Measurements from ENCODE around the gene VEZT. TPM values are rescaled to one million over a fixed set of nuclear protein-coding genes. Genes with fewer than 3 reads are reported as not detected.

Gene VEZT
- total RNA-seq, 1 donor from 2014 or later: 42.0 TPM

DNA sequence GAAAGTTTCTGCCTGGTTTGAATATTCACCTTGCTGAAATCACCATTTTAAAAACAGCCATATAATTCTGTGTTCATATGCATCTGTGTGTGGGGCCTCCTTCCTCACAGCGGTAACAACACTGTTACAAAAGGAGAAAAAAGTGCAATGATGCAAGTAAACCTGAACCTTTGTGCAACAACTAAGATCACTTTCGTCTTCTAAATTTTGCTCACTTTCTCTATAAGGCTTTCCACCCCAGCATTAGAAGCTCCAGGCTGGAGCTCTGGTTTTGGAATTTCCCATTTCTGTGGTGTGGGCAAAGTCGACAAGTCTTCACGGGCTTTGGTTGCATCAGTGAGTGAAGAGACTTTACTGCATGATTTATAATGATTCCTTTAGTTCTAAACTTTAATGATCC is 18.7 kb upstream of the VEZT start:
- intact Hi-C loops (cut with micrococcal nuclease): no loop called here

DNA sequence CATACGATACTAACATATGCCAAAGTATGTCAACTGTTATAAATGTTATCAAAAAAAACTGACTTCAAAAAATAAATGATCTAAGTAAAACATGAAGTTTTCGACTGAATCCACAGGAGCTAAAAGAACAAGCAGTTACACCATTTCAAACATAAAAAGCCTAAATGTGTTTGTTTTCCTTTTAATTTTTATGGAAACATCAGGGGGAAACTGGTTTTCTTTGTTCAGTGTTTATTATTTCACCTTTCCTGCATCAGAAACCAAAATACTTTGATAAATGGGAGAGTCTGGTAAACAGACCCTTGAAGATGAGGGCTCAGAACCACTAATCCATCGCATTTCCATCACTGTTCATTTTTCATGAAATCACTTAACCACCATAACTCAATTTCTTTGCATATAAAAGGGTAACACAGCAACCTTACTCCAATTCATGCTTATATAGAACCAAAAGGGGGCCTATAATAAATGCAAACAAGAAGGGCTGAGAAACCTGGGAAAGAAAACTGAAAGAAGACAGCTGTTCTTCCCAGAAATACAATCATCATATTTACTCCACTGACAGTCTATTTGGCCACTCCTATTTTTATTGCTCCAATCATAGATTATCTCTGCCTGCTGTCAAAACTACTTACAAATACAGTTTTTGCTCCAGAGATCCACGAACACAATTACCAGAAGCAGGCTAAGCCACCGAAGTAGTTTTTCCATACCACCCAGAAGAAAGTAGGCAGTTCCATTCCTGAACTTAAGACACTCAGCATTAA is 17.3 kb upstream of the VEZT start:
- intact Hi-C loops (cut with micrococcal nuclease): no loop called here

GRCh38 chr12:95201056-95201670 is 16.4 kb upstream of the VEZT start:
- intact Hi-C loops (cut with micrococcal nuclease): no loop called here

GRCh38 chr12:95202691-95203486 is 14.7 kb upstream of the VEZT start:
- intact Hi-C loops (cut with micrococcal nuclease): no loop called here

DNA sequence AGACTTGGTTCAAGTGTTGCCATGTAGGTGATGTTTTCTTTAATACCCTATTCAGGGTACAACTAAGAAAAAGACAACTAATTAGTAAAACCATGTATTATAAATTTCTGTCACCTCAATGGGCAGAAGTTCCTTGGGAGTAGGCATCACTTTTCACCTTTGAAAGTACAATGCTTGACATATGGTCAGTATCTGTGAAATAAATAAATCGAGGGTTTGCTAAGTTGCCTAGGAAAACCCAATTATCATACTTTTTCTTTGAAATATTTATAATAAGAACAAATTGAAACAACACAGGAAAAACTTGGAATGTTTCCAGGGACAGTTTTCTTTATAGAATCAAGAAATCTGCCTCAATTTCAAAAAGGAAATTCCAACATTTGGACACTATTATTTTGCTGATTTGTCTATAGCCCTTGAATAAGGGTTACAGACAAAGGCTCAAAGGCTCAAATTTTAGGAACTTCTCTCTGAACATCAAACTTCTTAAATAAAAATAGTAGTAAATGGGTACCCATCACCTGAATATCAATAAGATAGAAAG is 14.0 kb upstream of the VEZT start:
- intact Hi-C loops (cut with micrococcal nuclease): no loop called here

DNA sequence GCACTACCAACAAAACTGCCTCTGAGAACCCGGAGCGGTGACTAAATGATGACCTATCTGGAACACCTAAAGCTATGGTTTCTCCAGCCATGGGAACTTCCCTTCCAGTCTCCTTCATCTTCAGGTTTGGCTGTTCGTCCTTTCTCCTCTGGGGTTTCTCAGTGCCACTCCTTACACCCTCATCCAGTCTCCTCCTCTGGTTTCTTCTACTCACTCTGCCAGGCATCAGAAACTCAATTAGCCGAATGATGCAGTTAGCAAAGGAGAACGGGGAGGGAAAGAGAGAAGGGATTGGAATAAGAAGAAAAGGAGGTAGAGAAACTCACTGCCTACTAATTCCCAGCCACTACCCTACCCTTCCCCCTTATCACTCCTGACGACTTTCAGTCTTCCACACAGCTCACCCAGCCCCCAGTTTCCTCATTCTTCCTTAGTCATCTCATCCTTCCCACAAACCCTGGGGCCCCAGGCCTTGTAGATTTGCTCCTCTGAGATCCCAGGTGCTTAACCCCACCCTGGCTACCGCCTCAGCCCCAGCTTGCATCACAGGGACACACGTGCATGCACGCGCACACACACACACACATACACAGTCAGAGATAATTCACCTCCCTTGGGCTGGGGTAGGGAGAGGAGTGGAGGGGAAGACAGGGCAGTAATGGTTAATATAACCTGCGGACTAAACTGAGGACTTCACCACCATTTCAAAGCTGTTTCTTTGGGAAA is 13.3 kb upstream of the VEZT start:
- intact Hi-C loops (cut with micrococcal nuclease): no loop called here

- intact Hi-C loops (cut with micrococcal nuclease): no loop called here
Observed at GRCh38 chr12:95205016-95205624, 12.5 kb upstream of the VEZT start.

- intact Hi-C loops (cut with micrococcal nuclease): no loop called here
Observed at GRCh38 chr12:95205685-95206084, 11.9 kb upstream of the VEZT start.

DNA sequence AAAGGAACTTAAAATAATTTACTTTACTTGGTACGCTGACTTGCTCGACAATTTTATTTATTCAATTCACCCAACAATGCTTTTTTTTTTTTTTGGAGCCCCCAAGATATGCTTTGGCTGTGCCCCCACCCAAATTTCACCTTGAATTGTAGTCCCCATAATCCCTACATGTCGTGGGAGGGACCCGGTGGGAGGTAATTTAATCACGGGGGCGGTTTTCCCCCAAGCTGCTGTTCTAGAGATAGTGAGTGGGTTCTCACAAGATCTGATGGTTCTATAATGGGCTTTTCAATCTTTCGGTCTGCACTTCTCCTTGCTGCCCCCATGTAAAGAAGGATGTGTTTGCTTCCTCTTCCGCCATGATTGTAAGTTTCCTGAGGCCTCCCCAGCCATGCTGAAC is 10.7 kb upstream of the VEZT start:
- intact Hi-C loops (cut with micrococcal nuclease): no loop called here

DNA sequence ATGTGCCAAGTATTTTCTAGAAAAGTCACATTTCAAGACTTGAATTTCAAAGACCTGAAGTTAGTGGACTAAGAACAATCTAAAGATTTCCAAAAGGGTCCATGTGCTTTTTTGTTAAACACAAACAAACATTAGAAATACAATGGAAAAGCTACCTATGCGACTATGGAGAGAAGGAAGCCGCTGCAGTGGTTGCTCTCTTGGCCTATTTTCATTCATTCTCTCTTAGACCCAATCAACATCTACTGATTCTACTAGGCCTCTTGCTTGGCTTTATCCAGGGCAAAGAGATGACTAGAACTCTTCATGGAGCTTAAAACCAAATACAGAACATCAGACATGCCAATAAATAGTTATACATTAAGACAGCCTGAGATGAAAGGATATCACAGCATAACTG is 10.2 kb upstream of the VEZT start:
- intact Hi-C loops (cut with micrococcal nuclease): no loop called here

- intact Hi-C loops (cut with micrococcal nuclease): no loop called here
Observed at GRCh38 chr12:95208678-95209077, 8.9 kb upstream of the VEZT start.

- intact Hi-C loops (cut with micrococcal nuclease): loop anchor here (10.0 kb wide), 1 partner anchor 732 kb away; the partner anchor contains the start of genes AMDHD1 and CCDC38
Observed at GRCh38 chr12:95212586-95212985, 5.0 kb upstream of the VEZT start.

- intact Hi-C loops (cut with micrococcal nuclease): loop anchor here (10.0 kb wide), 1 partner anchor 732 kb away; the partner anchor contains the start of genes AMDHD1 and CCDC38
Observed at GRCh38 chr12:95213119-95213518, 4.5 kb upstream of the VEZT start.

GRCh38 chr12:95213928-95214327 is 3.7 kb upstream of the VEZT start:
- intact Hi-C loops (cut with micrococcal nuclease): loop anchor here (10.0 kb wide), 1 partner anchor 731 kb away; the partner anchor contains the start of genes AMDHD1 and CCDC38

DNA sequence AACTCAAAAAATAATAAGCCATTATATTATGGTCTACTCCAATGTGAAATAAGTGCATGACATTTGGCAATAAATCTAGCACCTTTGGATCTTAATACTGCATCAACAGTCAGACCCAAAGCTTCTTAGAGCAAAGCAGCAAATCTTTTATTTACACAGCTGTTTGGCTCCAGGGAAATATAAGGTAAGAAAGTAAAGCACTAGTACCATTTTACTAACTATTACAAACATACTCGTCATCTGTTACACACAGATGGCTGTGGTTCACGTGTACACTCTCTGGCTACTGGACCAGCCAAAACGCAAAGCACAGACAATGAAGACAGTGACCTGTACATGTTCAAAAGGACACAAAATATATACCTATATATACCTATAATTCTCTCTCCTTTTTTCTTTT is 3.1 kb upstream of the VEZT start:
- intact Hi-C loops (cut with micrococcal nuclease): loop anchor here (10.0 kb wide), 1 partner anchor 730 kb away; the partner anchor contains the start of genes AMDHD1 and CCDC38

DNA sequence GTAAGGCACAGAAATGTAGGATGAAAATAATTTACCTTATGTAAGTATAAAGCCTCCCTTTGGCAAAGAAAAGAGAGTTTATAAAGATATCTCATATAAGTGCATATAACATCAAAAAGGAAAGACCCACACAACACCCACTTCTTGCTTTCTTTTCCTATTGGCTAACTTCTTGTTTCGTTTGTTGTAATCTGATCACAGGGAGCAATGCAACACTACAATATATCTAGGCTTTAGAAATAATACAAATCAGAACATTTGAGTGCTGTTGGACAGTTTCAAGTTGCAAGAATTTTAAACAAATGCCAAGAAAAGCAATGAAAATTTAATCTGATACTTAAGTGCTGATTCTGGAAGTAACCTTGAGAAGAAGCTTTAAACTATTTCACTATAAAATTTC is 1.7 kb upstream of the VEZT start:
- intact Hi-C loops (cut with micrococcal nuclease): loop anchor here (2.0 to 10.0 kb wide), 7 partner anchors 99 to 1839 kb away; partner anchors contain the start of genes AMDHD1, CCDC38, CRADD and NEDD1

- intact Hi-C loops (cut with micrococcal nuclease): loop anchor here (1.0 to 10.0 kb wide), 14 partner anchors 100 to 1840 kb away; partner anchors contain the start of genes AMDHD1, CCDC38, CRADD and LTA4H
Observed at GRCh38 chr12:95216711-95217376, 763 bp upstream of the VEZT start.

- intact Hi-C loops (cut with micrococcal nuclease): loop anchor here (2.0 to 10.0 kb wide), 7 partner anchors 101 to 1841 kb away; partner anchors contain the start of genes AMDHD1, CCDC38, MRPL42 and NEDD1
Observed at GRCh38 chr12:95218150-95219133, 835 bp downstream of the VEZT start.
